K562 (cell line): Measurements from ENCODE around the gene HOXA10. TPM values are rescaled to one million over a fixed set of nuclear protein-coding genes. Genes with fewer than 3 reads are reported as not detected.

Experiments
- ATAC-seq: fragments of 200-7000 bp; cut with Tn5 transposase; 3 replicates; pipeline ENCODE4 v1.9.1; 2020; ENCODE audit warnings: moderate library complexity
- BruUV-seq: library from RNA; stranded (reverse); fragments of 400-500 nt; replicated peaks from 2 replicates; lab custom pipeline; 2021; lab: Mats Ljungman, UMichigan
- CTCF ChIA-PET: fragments of 300-600 bp; formaldehyde crosslinking; extraction: SDS; loops from one replicate; lab custom pipeline; 2021; ENCODE audit warnings: low intra/inter-chr PET ratio; lab: Yijun Ruan, JAX
- POLR2A ChIA-PET: fragments of 300-600, 350-650 bp; sonication (Branson Sonifier 250); formaldehyde crosslinking; extraction: SDS; loops from one replicate; lab custom pipeline; 2021; ENCODE audit warnings: antibody characterized with exemption, inconsistent platforms; lab: Yijun Ruan, JAX
- DNase-seq, 4 experiments: peaks; one replicate each; pipeline versions ENCODE4 v3.0.0 to v3.0.0-alpha.2; 2011 to 2018; ENCODE audit warnings: low spot score in 3 of 4, mixed read lengths in 3 of 4; ENCODE audit errors: extremely low read depth in 1 of 4
- FAIRE-seq: peaks from 2 replicates; lab custom pipeline; 2011; peaks lifted over from hg19 to GRCh38; lab: Jason Lieb, UNC
- H2AFZ ChIP-seq: 2 replicates; pipeline ENCODE4 v1.6.0; 2011; ENCODE audit warnings: low read depth, low read length, control low read depth, inconsistent platforms
- H3K27ac ChIP-seq: fragments of 200-600 bp; 3 replicates; pipeline ENCODE4 v1.8.0; 2011; ENCODE audit warnings: low read depth, mild to moderate bottlenecking, control low read depth, inconsistent platforms, low read length, moderate library complexity, mixed read lengths; ENCODE audit errors: extremely low read depth
- H3K27me3 ChIP-seq, 2 experiments: fragments of 300-600 bp in 1 of 2; 2 replicates in 1 of 2; 3 replicates in 1 of 2; pipeline versions ENCODE4 v1.6.0 to v1.8.0; 2011; ENCODE audit warnings: inconsistent platforms in 2 of 2, low read length in 2 of 2, mild to moderate bottlenecking in 1 of 2, mixed read lengths in 1 of 2, moderate library complexity in 1 of 2; ENCODE audit not compliant: control insufficient read depth in 2 of 2, insufficient read depth in 2 of 2
- H3K36me3 ChIP-seq: fragments of 300-600 bp; 3 replicates; pipeline ENCODE4 v1.8.0; 2011; ENCODE audit warnings: mild to moderate bottlenecking, low read length, inconsistent platforms; ENCODE audit not compliant: control insufficient read depth, insufficient read depth
- H3K4me1 ChIP-seq, 2 experiments: fragments of 200-600 bp in 1 of 2; replicated peaks in 1 of 2; 2 replicates in 1 of 2; 3 replicates in 1 of 2; pipeline versions ENCODE4 v1.5.1 to v1.8.0; 2011; ENCODE audit warnings: inconsistent platforms in 2 of 2, low read length in 2 of 2, mild to moderate bottlenecking in 1 of 2, mixed read lengths in 1 of 2, moderate library complexity in 1 of 2; ENCODE audit not compliant: control insufficient read depth in 2 of 2, insufficient read depth in 2 of 2
- H3K4me2 ChIP-seq: 2 replicates; pipeline ENCODE4 v1.6.1; 2011; ENCODE audit warnings: low read length, control low read depth, inconsistent platforms, mixed read lengths; ENCODE audit not compliant: insufficient read depth
- H3K4me3 ChIP-seq: fragments of 200-600 bp; sonication (generic), shearing (Covaris generic); 2 replicates; pipeline ENCODE4 v1.5.1; 2016; ENCODE audit warnings: control low read depth, inconsistent platforms
- H3K79me2 ChIP-seq: fragments of 200-600 bp; 3 replicates; pipeline ENCODE4 v1.8.0; 2011; ENCODE audit warnings: low read length, inconsistent platforms; ENCODE audit not compliant: control insufficient read depth, insufficient read depth
- H3K9ac ChIP-seq, 2 experiments: 2 replicates each; pipeline versions ENCODE4 v1.6.0 to v1.6.1; 2011; ENCODE audit warnings: low read depth in 2 of 2, low read length in 2 of 2, control low read depth in 1 of 2, inconsistent platforms in 1 of 2, mild to moderate bottlenecking in 1 of 2, mixed read lengths in 1 of 2; ENCODE audit not compliant: insufficient read depth in 1 of 2
- H3K9me1 ChIP-seq: one replicate; pipeline ENCODE4 v1.6.0; 2011; ENCODE audit warnings: inconsistent platforms, mild to moderate bottlenecking, low read length, moderate library complexity; ENCODE audit not compliant: control insufficient read depth, insufficient read depth
- H3K9me3 ChIP-seq: replicated peaks from 2 replicates; pipeline ENCODE4 v1.5.1; 2011; ENCODE audit warnings: low read depth, low read length, inconsistent platforms; ENCODE audit not compliant: control insufficient read depth, insufficient read depth
- H4K20me1 ChIP-seq: replicated peaks from 2 replicates; pipeline ENCODE4 v1.6.1; 2011; ENCODE audit warnings: low read length, inconsistent platforms, mixed read lengths; ENCODE audit not compliant: control insufficient read depth, insufficient read depth
- ARHGAP35 ChIP-seq: fragments of 450-650 bp; IDR thresholded peaks from 2 replicates; pipeline ENCODE4 v1.6.1; 2018; ENCODE audit not compliant: partially characterized antibody
- ATF6 ChIP-seq: sonication (generic); formaldehyde crosslinking; IDR thresholded peaks from 2 replicates; pipeline ENCODE4 v1.4.0; 2020; ENCODE audit warnings: mild to moderate bottlenecking, missing genetic modification reagents
- MCM5 ChIP-seq: fragments of 450-650 bp; IDR thresholded peaks from 2 replicates; pipeline ENCODE4 v1.6.1; 2016; ENCODE audit warnings: low read depth
- PATZ1 ChIP-seq: fragments of 250-450 bp; sonication (Bioruptor Pico); IDR thresholded peaks from 2 replicates; pipeline ENCODE4 v1.5.0; 2020; ENCODE audit warnings: mild to moderate bottlenecking, borderline replicate concordance
- TCF3 ChIP-seq: sonication (generic); formaldehyde crosslinking; IDR thresholded peaks from 2 replicates; pipeline ENCODE4 v1.4.0; 2020; ENCODE audit warnings: mild to moderate bottlenecking, missing genetic modification reagents
- ZBTB34 ChIP-seq: fragments of 250-450 bp; sonication (Bioruptor Pico); IDR thresholded peaks from 2 replicates; pipeline ENCODE4 v1.8.0; 2021; ENCODE audit warnings: mild to moderate bottlenecking, moderate library complexity
- ZNF140 ChIP-seq: fragments of 250-450 bp; sonication (Bioruptor Pico); IDR thresholded peaks from 2 replicates; pipeline ENCODE4 v1.8.0; 2021; ENCODE audit warnings: moderate library complexity, mild to moderate bottlenecking, inconsistent platforms
- ZNF639 ChIP-seq, 2 experiments: fragments of 200-800 bp in 1 of 2; sonication (Bioruptor generic) in 1 of 2; sonication (generic) in 1 of 2; formaldehyde crosslinking in 1 of 2; IDR thresholded peaks in 1 of 2; conservative IDR thresholded peaks in 1 of 2; 2 replicates each; pipeline versions ENCODE4 v1.5.0 to v1.6.1; 2016 to 2020; ENCODE audit warnings: missing compliant biosample characterization in 1 of 2, missing genetic modification characterization in 1 of 2, missing genetic modification reagents in 1 of 2
- WGBS: fragments of 100-300 bp; shearing (Covaris generic); methylation state at CpG from one replicate; pipeline ENCODE4 v1.1.6; 2016; ENCODE audit warnings: low coverage, mixed read lengths; ENCODE audit not compliant: insufficient coverage; ENCODE audit errors: missing lambda C conversion rate; 5-methylcytosine and 5-hydroxymethylcytosine counted together
- in situ Hi-C: fragments of 300-500 bp; cut with MboI; formaldehyde crosslinking; loops from 4 replicates; pipeline ENCODE4 v1.15.0; 2018; ENCODE audit warnings: inconsistent platforms, mixed read lengths
- intact Hi-C: fragments of 100-400 bp; cut with micrococcal nuclease; formaldehyde crosslinking; loops from 2 replicates; pipeline ENCODE4 v1.14.2; 2022
- polyA plus RNA-seq, 8 experiments: library from polyadenylated mRNA; depleted of rRNA in 4 of 8; stranded (reverse) in 5 of 8; unstranded in 3 of 8; fragments of >200 nt; fragmentation: Nextera tagmentation in 2 of 8; fragmentation: Illumina TruSeq in 1 of 8; extraction: Ambion mirVana in 2 of 8; extraction: Trizol in 1 of 8; gene quantifications; 2 replicates each; pipeline versions ENCODE4 v1.2.1 to v1.2.3, GENCODE V29; 2011 to 2014; ENCODE audit warnings: inconsistent platforms in 1 of 8, missing spikeins in 1 of 8
- total RNA-seq, 7 experiments: library from RNA; depleted of rRNA in 6 of 7; stranded (reverse); fragments of >200 nt in 6 of 7; fragmentation: Illumina TruSeq in 2 of 7; extraction: Trizol in 2 of 7; gene quantifications; 2 replicates each; pipeline versions ENCODE4 v1.2.1 to v1.2.3, GENCODE V29; 2011 to 2021; ENCODE audit warnings: low replicate concordance in 1 of 7

Gene HOXA10
- total and polyA plus RNA-seq, 9 of the 15 experiments (the other 6 are each of a cell fraction or from before 2014, with no cell fraction given) = not detected

DNA sequence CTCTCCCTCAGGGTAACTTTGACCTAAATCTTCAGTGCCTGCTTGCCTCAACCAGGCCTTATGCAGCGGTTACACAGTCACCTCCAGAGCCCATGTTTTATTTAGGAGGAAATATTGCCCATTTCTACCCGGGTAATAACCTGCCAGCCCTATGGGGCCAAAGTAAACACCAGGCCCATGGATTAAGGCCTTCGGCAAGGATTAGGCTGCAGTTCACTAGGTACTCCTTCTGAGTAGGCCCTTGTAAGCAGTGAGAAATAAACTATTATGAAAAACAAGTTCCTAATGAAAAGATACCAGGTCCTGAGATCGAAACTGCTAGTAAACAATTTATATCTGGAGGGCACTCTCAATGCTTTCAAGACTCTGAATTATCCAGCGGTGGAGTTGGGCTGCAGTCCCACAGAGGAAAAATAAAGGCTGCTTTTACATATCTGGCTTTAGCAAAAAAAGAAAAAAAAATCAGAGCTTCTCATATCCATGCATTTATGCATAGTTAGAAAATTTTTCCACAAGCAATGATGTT lies 3.7 kb upstream of the HOXA10 start:
- Histone ChIP-seq H3K9ac (no peak overlapping the region), H3K4me1 (peaks cover 0 to 7% of the 10 kb centered on the region in 2 experiments; a peak in 1 of 5 replicates), H3K9me3 (no peaks in the 10 kb centered on the region; the same call in 1 of the 2 replicates), H3K4me3 (no peak overlapping the region), H3K36me3 (no peaks in the 10 kb centered on the region), H3K27ac (no peak overlapping the region), H3K79me2 (no peaks in the 10 kb centered on the region), H2AFZ (no peak overlapping the region), H3K9me1 (no peaks in the 10 kb centered on the region), H3K27me3 (peaks cover 29 to 73% of the 10 kb centered on the region in 2 experiments), H3K4me2 (no peak overlapping the region), H4K20me1 (no peaks in the 10 kb centered on the region)
- FAIRE-seq = no peak
- 3% methylated on average over 5 of the region's 5 CpGs for WGBS
- ATAC-seq = no peak
- intact Hi-C loops (no loop called here), in situ Hi-C loops (no loop called here)
- BruUV-seq = no TSS peak
- DNase-seq = no peak
- ChIA-PET POLR2A (no interaction called here), CTCF (no interaction called here)
- TF ChIP-seq ZBTB34 (CRISPR knock-in tag) = no peak
- no peak for TF ChIP-seq PATZ1 (CRISPR knock-in tag)
- TF ChIP-seq MCM5 = no peak
- TF ChIP-seq ARHGAP35 = no peak
- TF ChIP-seq ZNF639 (CRISPR knock-in tag; conservative IDR thresholded peaks at IDR 0.05 in 1 of 2, IDR thresholded peaks at IDR 0.05 in 1 of 2) = no peak
- no peak for TF ChIP-seq ATF6
- TF ChIP-seq ZNF140 (CRISPR knock-in tag) = no peak
- no peak for TF ChIP-seq TCF3 (CRISPR knock-in tag)
